Stimulated activated CD4-positive, alpha-beta T cell treated with anti-CD3 and anti-CD28 coated beads, Interleukin-15, amount 100 ng/mL, for 1 hour (primary cell): ENCODE data around the gene SPTBN2.

Experiments used
- DNase-seq, 2 donors: peaks; one replicate each; pipeline ENCODE4 v3.0.0-alpha.2; 2020; ENCODE audit warnings: low read depth in 1 of 2, low spot score in 1 of 2

SPTBN2 gene

DNA sequence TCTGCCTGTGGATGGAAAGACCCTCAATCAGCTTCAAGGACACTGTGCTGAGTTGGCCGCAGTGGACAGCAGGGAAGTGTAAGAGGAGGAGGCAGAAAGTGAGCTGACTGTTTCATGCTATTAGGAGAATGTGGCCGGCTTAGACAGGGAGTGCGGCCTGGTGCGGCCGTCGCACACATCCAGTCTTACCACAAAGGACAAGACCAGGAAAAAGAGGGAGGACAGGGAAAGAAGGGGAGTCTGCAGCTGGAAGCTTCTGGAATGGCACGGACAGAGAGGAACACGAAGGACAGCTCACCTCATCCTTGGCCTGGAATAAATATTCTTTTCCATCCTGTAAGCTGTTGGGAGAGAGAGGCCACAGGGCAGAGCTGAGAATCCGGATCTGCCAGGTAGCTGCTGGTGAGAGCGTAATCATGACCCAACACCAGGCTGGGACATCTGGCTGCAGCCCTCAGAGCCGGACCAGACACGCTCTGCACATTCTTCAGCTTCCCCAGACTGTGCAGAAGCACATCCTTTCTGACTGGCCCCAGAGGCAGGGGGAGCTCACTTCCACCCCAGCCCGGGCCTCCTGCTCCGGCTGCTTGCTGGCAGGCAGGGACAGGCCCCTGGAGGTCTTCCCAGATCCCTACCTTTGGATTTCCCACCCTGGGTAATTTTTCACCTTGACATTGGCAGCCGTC is 42.8 kb downstream of the SPTBN2 start:
- DNase-seq = no peak

DNA sequence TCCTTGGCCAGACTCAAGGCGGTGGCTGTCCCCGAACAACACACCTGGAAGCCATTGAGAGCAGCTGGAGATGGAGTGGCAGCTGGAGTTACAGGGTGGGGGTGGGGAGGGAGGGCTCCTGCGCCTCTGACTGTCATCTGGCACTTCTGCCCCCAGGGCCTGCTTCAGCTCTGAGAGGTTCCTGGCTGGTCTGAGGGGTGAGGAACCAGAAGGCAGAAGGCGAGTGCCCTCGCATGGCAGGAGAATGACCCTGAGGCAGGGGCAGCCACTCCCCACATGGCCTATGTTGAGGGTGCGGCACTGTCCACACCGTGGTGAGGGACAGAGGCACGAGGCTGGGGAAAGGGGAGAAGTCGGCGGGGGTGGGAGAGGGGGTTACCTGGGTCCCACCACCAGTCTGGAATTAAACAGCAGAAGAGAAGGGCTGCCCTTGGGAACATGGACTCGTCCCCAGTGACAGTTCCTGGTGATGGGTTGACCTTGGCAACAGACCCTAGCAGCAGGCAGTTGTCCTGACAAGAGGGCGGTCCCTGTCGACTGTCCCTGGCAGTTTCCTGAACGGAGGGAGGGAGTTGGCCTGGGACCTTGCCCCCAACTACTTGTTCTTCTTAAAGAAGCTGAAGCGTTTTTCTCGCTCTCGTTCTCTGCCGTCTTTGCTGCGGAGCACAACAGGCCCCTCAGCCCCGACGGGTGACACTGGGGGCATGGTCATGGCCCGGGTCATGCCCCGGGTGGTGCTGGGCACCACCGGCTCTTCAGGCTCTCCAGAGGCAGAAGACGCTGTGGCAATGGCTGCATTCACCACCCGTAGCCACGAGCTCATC is 43.5 kb downstream of the SPTBN2 start:
- no peak for DNase-seq

DNA sequence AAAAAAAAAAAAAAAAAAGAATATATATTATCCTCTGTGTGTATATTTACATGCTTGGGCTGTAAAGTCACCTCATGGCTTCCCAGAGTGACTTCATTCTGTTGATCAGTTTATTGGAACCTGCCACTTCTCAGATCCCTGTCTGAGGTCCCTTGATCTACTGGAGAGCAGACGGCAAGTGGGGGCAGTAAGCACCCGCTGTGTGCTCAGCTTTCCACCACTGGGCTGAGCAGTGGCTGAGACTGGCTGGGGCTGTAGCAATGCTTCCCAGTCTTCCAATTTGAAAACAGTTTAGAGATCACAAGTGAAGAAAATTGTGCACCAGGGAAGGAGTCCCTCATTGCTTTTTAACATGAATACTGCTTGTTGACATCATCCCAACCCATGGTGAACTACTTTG is 44.4 kb downstream of the SPTBN2 start:
- no peak for DNase-seq

DNA sequence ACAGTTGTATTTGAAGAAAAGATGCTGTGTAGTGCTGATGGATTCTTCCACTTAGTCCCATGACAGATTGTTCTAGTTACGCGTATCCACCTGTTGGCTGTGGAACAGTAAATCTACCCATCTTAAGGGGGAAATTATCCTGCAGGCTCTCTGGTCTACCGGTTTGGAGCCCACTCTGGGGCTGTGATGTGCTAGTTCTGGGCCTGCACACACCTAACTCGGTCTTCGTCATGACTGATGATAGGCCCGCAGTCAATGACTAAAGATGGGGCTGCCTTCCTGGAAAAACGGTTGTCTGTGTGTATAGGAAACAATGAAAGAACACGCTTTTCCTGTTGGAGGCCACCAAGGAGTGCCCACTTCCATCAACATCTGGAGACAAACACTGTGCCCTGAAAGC is 45.1 kb downstream of the SPTBN2 start:
- no peak for DNase-seq

DNA sequence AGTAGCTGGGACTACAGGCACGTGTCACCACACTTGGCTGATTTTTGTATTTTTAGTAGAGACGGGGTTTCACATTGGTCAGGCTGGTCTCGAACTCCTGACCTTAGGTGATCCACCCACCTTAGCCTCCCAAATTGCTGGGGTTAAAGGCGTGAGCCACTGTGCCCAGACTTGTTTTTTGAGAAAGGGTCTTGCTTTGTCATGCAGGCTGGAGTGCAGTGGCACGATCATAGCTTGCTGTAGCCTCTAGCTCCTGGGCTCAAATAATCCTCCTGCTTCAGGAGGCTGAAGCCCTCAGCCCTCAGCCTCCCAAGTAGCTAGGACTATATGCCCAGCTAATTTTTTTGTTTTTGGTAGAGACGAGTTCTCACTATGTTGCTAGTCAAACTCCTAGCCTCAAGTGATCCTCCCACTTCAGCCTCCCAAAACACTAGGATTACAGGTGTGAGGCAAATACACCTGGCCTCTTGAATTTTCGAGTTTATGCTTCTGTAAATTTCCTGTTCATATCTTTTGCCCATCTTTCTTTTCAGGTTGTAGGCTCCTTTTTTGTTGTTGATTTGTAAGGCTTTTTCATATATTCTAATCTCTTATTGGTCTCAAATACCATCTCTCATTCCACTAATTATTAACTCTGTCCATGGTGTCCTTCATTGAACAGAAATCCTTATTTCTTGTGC is 47.9 kb downstream of the SPTBN2 start:
- no peak for DNase-seq

DNA sequence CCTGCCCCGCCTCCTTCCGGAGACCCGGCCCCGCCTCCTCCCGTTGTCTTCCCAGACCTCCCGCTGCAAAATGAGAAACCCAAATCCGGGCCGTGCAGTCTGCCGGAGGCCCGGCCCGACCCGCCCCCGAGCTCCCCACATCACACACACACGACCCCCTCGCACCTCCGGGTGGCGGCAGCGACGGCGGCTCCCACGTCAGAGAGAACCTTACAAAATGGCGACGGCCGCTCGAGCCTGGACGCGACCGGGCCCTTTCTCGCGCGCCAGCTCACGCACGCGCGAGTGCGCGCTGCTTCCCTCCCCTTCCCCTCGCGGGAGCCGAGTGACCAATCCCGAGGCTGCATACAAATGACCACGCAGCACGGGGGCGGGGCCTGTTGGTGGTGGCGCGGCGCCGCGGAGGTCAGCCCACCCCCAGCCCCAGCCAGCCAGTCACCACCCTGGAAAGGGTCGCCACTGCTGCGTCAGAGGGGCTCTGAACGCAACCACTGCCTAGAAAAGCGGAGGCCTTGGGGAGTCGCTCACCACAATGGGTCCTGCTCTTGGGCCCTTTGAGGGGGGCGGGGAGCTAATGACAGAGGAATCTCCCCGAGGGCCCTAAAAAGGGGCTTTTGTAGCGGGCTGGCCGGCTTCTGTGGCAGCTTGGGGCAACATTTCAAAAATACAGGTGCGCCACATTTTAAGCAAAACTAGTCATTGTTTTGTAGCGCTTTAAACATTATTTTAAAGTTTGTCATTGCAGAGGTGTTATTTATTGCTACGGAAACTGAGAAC is 51.2 kb downstream of the SPTBN2 start, which contains the start of gene RBM4B:
Gene RBM4B (minus strand): TSS at position 289 of the 777 bp plus-strand sequence. CDS start 808 bp downstream, outside the sequence.
- DNase-seq = peak; percentile 88 to 89

DNA sequence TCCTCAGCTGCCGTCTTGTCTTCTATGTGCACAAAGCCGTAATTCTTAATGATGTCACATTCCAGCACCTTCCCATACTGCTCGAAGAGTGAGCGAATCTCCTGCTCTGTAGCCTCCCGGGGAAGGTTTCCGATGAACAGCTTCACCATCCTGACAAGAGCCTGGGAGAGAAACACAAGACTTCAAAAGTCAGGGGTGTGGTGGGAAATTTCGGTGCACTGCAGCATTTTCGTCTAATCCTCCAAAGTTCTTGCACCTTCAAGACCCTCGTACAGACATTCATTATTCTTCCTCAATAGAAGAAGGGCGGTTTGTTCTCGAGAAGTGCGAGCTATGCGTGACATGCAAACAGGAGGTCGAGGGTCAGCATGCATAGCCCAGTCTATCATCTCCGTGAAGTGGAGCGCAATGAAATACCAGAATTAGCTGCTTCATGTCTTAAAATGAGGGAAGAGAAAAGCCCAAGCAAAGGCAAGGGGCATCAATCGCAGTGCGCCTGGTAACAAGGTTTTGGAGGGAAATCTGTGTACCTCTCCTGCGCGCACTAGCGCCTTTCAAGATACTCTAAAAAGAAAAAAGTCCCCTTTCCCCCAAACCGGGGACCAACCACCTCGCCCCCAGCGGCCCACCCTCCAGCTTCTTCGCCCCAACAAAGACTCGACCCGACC is 52.0 kb downstream of the SPTBN2 start:
- no peak for DNase-seq

DNA sequence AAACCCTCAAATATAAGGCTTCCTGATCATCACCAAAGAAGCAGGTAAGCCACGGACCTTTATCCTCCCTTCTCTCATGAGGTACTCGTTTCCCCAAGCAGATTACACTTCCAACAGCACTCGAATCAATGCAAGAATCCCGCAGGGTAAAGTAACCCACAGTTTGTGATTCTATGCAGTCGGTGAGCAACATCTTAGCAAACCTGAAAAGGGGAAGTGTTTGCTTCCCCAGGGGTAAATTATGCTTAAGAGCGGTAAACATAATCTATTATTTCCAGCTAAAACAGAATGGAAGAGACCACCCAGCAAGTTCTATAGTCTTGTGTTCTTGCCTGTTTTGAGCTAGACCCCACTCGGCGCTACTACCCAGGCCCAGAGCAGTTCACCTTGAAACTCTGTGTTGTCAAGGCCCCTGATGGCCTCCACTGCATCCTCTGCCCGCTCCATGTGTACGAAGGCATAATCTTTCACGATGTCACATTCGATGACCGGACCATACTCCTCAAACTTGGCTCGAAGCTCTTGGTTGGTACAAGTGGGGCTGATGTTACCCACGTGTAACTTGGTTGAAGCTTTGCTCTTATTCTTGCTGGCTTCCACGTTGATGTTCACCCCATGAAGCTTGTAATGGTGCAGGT is 52.6 kb downstream of the SPTBN2 start:
- DNase-seq = no peak

DNA sequence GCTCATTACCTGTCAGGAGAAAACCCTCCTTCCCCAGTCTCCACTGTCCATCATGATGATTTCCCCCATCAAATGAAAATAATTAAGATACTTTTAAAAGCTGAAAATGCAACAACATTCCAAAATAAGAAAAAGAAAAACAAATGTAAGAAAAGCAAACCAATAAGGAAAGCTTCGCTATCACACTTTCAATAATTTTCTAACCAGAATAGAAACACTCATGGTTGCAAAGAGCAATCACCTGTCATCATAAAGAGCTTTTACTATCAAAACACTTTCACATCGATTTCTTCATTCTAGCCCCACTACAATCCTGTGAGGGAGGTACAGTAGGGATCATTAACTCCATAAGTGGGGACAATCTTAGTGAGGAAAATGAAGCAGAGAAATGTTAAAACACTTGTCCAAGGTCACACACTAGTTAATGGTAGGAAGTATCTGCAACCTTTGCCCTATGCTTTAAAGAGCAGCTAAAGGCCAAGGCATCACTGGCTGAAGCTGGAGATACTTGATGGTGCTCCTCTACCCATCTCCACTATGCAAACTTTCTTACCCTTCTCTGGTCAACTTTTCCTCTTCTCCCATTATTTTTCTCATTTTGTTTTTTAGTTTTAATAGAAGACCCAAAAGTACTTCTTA is 53.9 kb downstream of the SPTBN2 start:
- DNase-seq = no peak

DNA sequence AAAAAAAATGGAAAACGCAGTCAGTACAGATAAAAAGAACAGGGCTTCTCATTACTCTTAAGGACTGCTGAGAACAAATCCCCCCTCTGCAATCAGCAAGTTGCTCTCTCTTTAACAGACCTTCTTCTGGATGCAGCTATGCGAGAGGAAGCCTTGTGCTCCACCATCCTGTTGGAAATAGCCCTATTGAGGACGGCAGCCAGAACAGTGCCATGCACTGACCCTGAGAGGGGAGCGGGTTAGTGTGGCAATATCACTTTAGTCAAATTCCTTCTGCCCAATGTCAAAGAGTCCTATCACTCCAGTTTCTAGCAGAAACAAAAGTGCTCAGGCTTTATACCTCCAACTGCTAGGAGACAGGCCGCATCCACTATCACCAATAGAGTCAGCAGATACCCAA is 58.2 kb downstream of the SPTBN2 start:
- no peak for DNase-seq

DNA sequence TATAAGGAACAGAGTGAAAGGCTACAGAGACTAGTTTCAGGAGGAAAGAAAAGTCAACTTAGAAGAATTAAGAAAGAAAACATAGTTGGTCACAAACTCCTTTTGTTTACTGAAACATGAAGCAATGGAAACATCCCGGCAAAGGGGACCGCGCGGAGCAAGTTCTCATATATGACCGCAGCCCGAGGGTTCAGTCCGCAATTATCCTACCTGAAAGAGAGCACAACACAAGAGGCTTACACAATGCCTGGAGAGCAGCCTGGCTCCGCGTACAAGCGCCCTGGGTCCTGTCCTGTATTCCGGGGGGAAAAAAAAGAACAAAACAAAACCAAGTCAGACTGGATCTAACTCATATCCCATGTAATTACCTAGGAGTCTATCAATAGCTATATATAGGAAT is 63.6 kb downstream of the SPTBN2 start:
- DNase-seq = no peak

DNA sequence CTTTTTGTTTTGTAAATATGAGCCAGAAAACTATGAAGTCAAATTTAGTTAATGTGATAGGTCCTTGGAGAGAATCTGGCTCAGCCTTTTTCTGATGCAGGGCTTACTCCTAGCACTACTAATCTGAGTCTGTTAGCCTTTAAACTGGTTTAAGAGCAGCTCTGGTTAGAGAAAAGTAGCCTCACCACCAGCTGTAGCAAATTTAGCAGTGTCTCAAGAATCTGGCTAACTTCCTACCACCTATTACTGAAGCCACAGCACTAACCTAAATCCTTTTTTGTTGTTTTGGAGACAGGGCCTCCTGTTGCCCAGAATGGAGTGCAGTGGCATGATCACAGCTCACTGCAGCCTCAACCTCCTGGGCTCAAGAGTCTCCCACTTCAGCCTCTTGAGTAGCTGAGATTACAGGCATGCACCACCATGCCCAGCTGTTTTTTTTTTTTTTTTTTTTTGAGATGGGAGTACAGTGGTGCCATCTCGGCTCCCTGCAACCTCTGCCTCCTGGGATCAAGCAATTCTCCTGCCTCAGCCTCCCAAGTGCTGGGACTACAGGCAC is 65.2 kb downstream of the SPTBN2 start:
- DNase-seq = no peak

DNA sequence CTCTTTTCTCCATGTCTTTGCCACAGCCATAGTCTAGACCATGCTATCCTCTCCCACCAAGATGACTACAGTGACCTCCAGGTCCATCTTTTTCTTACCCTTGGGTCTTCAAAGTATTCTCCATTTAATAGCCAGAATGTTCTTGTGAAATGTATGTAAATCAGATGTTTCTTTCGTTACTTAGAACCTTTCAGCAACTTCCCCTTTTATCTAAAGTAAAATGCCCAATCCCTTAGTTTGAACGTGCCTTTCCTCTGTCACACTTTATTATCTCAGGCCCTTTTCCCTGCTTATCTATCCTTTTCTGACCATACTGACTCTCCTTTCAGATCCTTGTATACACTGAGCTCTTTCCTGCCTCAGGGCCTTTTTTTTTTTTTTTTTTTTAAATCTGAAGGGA is 69.3 kb downstream of the SPTBN2 start:
- DNase-seq = no peak

DNA sequence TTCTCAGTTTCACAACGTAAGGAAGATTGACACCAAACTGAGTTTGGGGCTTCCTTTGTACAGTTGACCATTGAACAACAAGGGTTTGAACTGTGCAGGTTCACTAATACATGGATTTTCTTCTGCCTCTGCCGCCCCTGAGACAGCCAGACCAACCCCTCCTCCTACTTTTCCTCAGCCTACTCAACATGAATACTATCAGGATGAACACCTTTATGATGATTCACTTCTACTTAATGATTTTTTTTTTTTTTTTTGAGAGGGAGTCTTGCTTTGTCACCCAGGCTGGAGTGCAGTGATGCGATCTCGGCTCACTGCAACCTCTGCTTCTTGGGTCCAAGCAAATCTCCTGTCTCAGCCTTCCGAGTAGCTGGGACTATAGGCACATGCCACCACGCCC is 75.9 kb downstream of the SPTBN2 start:
- DNase-seq = no peak

DNA sequence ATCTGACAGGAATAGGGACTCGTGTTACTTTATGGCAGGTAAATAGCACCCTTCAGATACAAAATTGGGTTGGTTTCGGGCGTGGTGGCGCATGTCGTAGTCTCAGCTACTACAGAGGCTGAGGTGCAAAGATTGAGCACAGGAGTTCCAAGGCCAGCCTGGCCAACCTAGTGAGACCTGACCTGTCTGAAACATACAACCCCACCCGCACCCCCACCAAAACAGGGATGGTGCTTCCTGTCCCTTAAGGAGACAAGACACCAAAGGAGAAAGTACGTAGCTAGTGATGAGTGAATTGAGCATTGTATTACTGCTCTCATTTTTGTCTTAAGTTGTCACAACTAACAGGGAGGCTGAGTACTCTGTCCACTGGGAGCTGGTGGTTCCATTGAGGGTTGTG is 76.4 kb downstream of the SPTBN2 start:
- no peak for DNase-seq

DNA sequence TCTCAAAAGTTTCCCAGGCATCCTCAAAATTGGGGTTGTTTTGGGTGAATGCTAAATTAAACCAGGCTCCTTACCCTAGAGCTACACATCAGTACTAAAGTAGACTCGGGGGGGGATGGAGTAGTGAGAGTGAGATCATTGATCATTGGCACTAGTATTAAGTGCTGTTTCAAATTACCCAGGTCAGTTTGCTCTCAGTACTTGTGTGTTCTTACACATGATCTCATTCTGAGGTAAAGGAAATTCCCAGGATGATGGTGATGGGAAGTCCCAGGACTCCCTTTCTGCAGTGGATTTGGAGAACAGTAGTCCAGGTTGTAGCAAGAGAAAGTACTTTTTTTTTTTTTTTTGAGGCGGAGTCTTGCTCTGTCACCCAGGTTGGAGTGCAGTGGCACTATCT is 78.0 kb downstream of the SPTBN2 start:
- no peak for DNase-seq

DNA sequence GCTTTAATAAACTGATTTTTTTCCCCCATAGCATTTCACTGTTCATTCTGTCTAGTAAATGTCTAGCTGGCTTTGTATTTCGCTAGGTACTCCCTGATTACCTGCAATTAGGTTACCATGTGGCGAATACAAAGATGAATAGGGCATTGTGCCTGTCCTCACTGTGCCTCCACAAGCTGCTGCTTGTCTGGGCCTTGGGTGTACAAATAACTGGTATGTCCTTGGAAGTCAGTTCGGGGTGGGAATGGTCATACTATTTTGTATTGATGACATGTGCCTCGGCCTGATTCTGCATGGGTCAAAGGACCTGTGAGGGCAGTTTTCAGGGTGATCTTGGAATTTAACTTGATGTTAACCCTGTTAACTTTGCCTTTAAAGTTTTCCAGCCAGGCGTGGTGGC is 79.1 kb downstream of the SPTBN2 start:
- no peak for DNase-seq

DNA sequence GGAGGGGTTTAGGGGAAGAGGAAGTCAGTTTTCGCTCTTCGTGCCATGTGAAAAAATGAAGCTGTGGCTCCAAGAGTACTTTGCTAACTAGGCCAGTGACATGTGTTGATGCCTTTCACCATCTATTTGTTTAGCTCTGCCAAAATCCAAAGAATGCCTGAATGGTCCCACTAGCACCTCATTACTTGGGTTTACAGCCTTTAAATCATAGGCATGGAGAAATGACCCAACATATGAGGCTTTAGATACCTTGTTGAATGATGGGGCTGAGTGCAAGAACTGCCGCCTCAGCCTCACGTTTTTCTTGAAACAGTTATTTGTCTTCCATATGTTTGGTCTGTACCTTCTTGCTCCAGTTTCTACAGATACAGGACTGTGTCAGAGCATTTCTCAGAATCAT is 82.2 kb downstream of the SPTBN2 start:
- no peak for DNase-seq

DNA sequence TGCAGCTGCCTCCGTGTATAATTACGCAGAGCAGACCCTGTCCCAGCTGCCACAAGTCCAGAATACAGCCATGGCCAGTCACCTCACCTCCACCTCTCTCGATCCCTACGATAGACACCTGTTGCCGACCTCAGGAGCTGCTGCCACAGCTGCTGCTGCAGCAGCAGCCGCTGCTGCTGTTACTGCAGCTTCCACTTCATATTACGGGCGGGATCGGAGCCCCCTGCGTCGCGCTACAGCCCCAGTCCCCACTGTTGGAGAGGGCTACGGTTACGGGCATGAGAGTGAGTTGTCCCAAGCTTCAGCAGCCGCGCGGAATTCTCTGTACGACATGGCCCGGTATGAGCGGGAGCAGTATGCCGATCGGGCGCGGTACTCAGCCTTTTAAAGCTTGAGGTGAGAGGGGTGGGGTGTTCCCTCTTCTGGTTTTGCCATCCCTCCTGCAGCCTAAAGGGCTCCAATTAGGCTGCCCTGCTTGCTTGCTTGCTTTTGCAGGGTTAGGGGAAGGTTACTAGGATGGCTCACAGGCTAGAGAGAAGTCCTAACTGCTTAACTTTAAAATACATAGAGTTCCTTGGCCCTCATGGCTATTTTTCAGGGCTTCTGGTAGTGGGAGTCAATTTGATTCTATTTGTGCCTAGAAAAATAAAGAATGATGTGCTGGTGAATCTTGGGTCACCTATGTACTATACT is 85.1 kb downstream of the SPTBN2 start:
- DNase-seq = no peak
